KBM-7 (cell line): ENCODE measurements around the gene GPR149.
A peak's percentile ranks its signal among the peaks of the same experiment; 100 is the strongest.

Experiments
- DNase-seq: peaks from one replicate; pipeline ENCODE4 v3.0.0-alpha.2; 2015
- in situ Hi-C: fragments of 300-500 bp; cut with MboI; formaldehyde crosslinking; loops from 2 replicates; pipeline ENCODE4 v1.14.3; 2020; ENCODE audit warnings: low sequenced_read_pairs, low pct_unique_long_range_greater_than_20kb, mixed read lengths

The GPR149 gene

GRCh38 chr3:154349223-154349622 is 80.8 kb downstream of the GPR149 start:
- in situ Hi-C loops = no loop called here
- no peak for DNase-seq

GRCh38 chr3:154345422-154346122 is 84.4 kb downstream of the GPR149 start:
- in situ Hi-C loops = no loop called here

GRCh38 chr3:154338570-154338969 is 91.4 kb downstream of the GPR149 start:
- in situ Hi-C loops = no loop called here
- DNase-seq = no peak

More at GRCh38 chr3:154345422-154346122, 84.4 kb downstream of the GPR149 start:
- no peak for DNase-seq

- in situ Hi-C loops = no loop called here
- DNase-seq = no peak
Observed at GRCh38 chr3:154338008-154338407, 92.0 kb downstream of the GPR149 start.

GRCh38 chr3:154334973-154335420 is 95.0 kb downstream of the GPR149 start:
- peak; percentile 55 for DNase-seq
- in situ Hi-C loops = no loop called here

GRCh38 chr3:154327871-154328270 is 102.1 kb downstream of the GPR149 start:
- DNase-seq = no peak
- in situ Hi-C loops = no loop called here

- DNase-seq = no peak
- in situ Hi-C loops = no loop called here
Observed at GRCh38 chr3:154324919-154325318, 105.1 kb downstream of the GPR149 start.

- in situ Hi-C loops = no loop called here
- DNase-seq = peak; percentile 92
Observed at GRCh38 chr3:154323891-154324738, 105.9 kb downstream of the GPR149 start, which contains the start of gene DHX36. TSS of gene DHX36 (minus strand) at chr3:154324487. CDS start at chr3:154324416, 71 bp downstream.

- DNase-seq = peak; percentile 14
- in situ Hi-C loops = no loop called here
Observed at GRCh38 chr3:154316974-154317767, 112.8 kb downstream of the GPR149 start.

GRCh38 chr3:154314152-154314551 is 115.8 kb downstream of the GPR149 start:
- in situ Hi-C loops = no loop called here
- DNase-seq = no peak

- in situ Hi-C loops = no loop called here
- DNase-seq = no peak
Observed at GRCh38 chr3:154310840-154311239, 119.2 kb downstream of the GPR149 start.

- in situ Hi-C loops = no loop called here
- no peak for DNase-seq
Observed at GRCh38 chr3:154307363-154307762, 122.6 kb downstream of the GPR149 start.

GRCh38 chr3:154304936-154305335 is 125.1 kb downstream of the GPR149 start:
- DNase-seq = no peak
- in situ Hi-C loops = no loop called here

- in situ Hi-C loops = no loop called here
- DNase-seq = no peak
Observed at GRCh38 chr3:154304116-154304786, 125.7 kb downstream of the GPR149 start.

- DNase-seq = no peak
- in situ Hi-C loops = no loop called here
Observed at GRCh38 chr3:154301561-154301960, 128.4 kb downstream of the GPR149 start.

- in situ Hi-C loops = no loop called here
- no peak for DNase-seq
Observed at GRCh38 chr3:154294016-154294415, 136.0 kb downstream of the GPR149 start.

- in situ Hi-C loops = no loop called here
- DNase-seq = no peak
Observed at GRCh38 chr3:154290187-154290586, 139.8 kb downstream of the GPR149 start.
